ENCODE measurements around the gene ARHGEF4. TPM values are rescaled to one million over a fixed set of nuclear protein-coding genes. Genes with fewer than 3 reads are reported as not detected.

The ARHGEF4 gene
- total and polyA plus RNA-seq, 10 of the 15 experiments (the other 5 are each of a cell fraction or from before 2014, with no cell fraction given), result 0.02 to 0.24 (median 0.16) TPM; not detected in 6

- Histone ChIP-seq H3K27ac (ENCODE audit: control insufficient read depth, insufficient read depth) (no peak overlapping the region), H3K9ac (ENCODE audit: control insufficient read depth, insufficient read depth, low read length) (no peak overlapping the region), H3K36me3 (ENCODE audit: control insufficient read depth in 2 of 2, insufficient read depth in 2 of 2, low read length in 1 of 2) (no peaks in the 10 kb centered on the region), H3K79me2 (ENCODE audit: control insufficient read depth, insufficient read depth, low read length) (no peaks in the 10 kb centered on the region), H3K9me3 (replicated peaks; ENCODE audit: control insufficient read depth, insufficient read depth, low read length) (no peaks in the 10 kb centered on the region), H3K4me2 (ENCODE audit: control insufficient read depth, insufficient read depth) (no peak overlapping the region), H4K20me1 (ENCODE audit: control insufficient read depth, insufficient read depth) (no peaks in the 10 kb centered on the region), H3K27me3 (replicated peaks in 1 of 2; ENCODE audit: control insufficient read depth in 2 of 2, insufficient read depth in 2 of 2, low read length in 1 of 2) (peaks cover 3% of the 10 kb centered on the region in 2 experiments; a peak in 3 of 4 replicates), H3K4me3 (no peak overlapping the region), H2AFZ (ENCODE audit: control insufficient read depth, low read depth, low read length) (no peak overlapping the region), H3K4me1 (ENCODE audit: control insufficient read depth, insufficient read depth, low read length) (no peaks in the 10 kb centered on the region)
- no peak for DNase-seq (ENCODE audit: low read depth, low spot score)
- RAD21 ChIA-PET (ENCODE audit: unreplicated experiment), result interaction anchor here (1.0 kb wide), 1 partner anchor 36 kb away, joined by 4 read pairs; no protein-coding TSS in a partner anchor
- TF ChIP-seq MXI1 (IDR thresholded peaks at IDR 0.05; ENCODE audit: low read depth, low read length), result no peak
- no peak for TF ChIP-seq NBN (IDR thresholded peaks at IDR 0.05)
- peak; percentile 6 for TF ChIP-seq SUZ12 (IDR thresholded peaks at IDR 0.05; ENCODE audit: unreplicated experiment)
- no peak for TF ChIP-seq ZNF592 (IDR thresholded peaks at IDR 0.05)
- no peak for TF ChIP-seq FOXK2 (IDR thresholded peaks at IDR 0.05)
- TF ChIP-seq SKIL (IDR thresholded peaks at IDR 0.05; ENCODE audit: low read depth, poor library complexity, severe bottlenecking), result no peak
- SMC1A ChIA-PET (ENCODE audit: uncharacterized antibody, unreplicated experiment), result no interaction called here
- CTCF ChIA-PET, result no interaction called here
- POLR2A ChIA-PET, result no interaction called here
- BruUV-seq (replicated peaks), result no TSS peak
- in situ Hi-C loops (cut with MboI), result no loop called here
- peak; percentile 10 for ATAC-seq
- FAIRE-seq, result no peak
- WGBS (ENCODE audit: insufficient coverage, insufficient replicate concordance, low lambda C conversion rate, missing lambda C conversion rate), result 45% methylated on average over 44 of the region's 53 CpGs
- intact Hi-C loops (cut with micrococcal nuclease; ENCODE audit: unreplicated experiment), result no loop called here
Observed at GRCh38 chr2:130837175-130837810, 579 bp downstream of the ARHGEF4 start.
